Parathyroid adenoma (tissue), 2 donors: ENCODE results near the gene TMEM154.

Experiments
- H2AFZ ChIP-seq: fragments of 300-600 bp; sonication (generic); one replicate; pipeline ENCODE4 v1.7.0; 2017; ENCODE audit warnings: antibody characterized with exemption, mild to moderate bottlenecking
- H3K27ac ChIP-seq: fragments of 300-600 bp; sonication (generic); one replicate; pipeline ENCODE4 v1.7.0; 2017
- H3K27me3 ChIP-seq: fragments of 300-600 bp; sonication (generic); one replicate; pipeline ENCODE4 v1.7.0; 2017; ENCODE audit warnings: low read length; ENCODE audit not compliant: control insufficient read depth, insufficient read depth
- H3K36me3 ChIP-seq: fragments of 300-600 bp; sonication (generic); one replicate; pipeline ENCODE4 v1.7.0; 2017; ENCODE audit warnings: low read length; ENCODE audit not compliant: control insufficient read depth, insufficient read depth
- H3K4me1 ChIP-seq: fragments of 300-600 bp; sonication (generic); one replicate; pipeline ENCODE4 v1.7.0; 2017; ENCODE audit warnings: control low read depth
- H3K4me2 ChIP-seq: fragments of 300-600 bp; sonication (generic); one replicate; pipeline ENCODE4 v1.7.0; 2017; ENCODE audit warnings: low read length
- H3K4me3 ChIP-seq: fragments of 300-600 bp; sonication (generic); one replicate; pipeline ENCODE4 v1.7.0; 2017; ENCODE audit warnings: low read depth, low read length
- H3K79me2 ChIP-seq: fragments of 300-600 bp; sonication (generic); one replicate; pipeline ENCODE4 v1.7.0; 2017; ENCODE audit warnings: control low read depth
- H3K9ac ChIP-seq: fragments of 300-600 bp; sonication (generic); one replicate; pipeline ENCODE4 v1.7.0; 2017; ENCODE audit warnings: mild to moderate bottlenecking
- H3K9me3 ChIP-seq: fragments of 300-600 bp; sonication (generic); one replicate; pipeline ENCODE4 v1.7.0; 2017; ENCODE audit warnings: low read length; ENCODE audit not compliant: control insufficient read depth
- TF ChIP-seq, protein P1 (sequence below): fragments of 300-600 bp; sonication (generic); IDR thresholded peaks from one replicate; pipeline ENCODE4 v1.7.0; 2017; ENCODE audit warnings: antibody characterized with exemption, mild to moderate bottlenecking
- donor health status: primary hyperparathyroidism.

Gene TMEM154, protein sequence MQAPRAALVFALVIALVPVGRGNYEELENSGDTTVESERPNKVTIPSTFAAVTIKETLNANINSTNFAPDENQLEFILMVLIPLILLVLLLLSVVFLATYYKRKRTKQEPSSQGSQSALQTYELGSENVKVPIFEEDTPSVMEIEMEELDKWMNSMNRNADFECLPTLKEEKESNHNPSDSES

DNA sequence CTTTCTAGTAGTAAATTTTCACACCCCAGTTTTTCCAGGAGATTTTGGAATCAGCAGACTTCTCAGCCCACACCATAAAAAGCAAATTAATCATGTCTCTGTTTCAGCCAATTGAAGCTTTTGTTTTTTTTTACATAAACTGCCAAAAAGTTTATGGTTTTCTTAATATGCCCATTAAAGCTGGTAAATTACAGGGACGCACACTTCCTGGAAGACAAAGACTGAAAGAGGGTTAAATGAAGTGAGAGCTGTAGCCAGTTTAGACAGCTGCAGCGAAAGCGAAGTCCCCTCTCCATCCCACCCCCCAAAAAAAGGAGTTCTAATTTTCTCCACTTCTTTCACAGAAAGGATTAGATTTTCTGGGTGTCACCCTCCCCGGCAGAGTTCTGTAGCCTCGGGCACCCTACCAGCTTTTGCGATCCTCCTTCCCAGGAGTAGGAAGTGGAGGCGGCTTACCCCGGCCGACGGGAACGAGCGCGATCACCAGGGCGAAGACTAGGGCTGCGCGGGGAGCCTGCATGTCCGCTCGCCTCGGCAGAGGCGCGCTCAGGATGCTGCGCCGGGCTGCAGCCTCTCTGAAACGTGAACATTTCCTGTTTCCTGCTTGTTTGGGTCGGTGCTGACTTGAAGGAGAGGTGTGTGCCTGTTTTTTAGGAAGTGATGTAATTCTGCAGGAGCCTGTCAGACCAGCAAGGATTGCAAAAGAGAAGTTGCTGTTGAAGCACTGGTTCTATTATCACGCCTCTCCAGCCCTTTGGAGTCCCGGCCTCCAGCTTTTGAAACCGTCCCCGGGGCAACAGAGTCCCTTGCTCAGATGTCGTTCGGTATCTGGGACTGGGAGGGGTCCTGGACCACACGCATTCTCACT is at the start of gene TMEM154:
TSS of gene TMEM154 (minus strand) at position 584 of the 868 bp plus-strand sequence. CDS start at position 520, 64 bp downstream.
- Histone ChIP-seq H3K4me2 (peak within 1 kb of the TSS; percentile 26), H3K79me2 (no peaks in the 10 kb centered on the region), H3K27ac (no peak within 1 kb of the TSS), H3K4me1 (no peaks in the 10 kb centered on the region), H2AFZ (peak within 1 kb of the TSS; percentile 66), H3K4me3 (no peak within 1 kb of the TSS), H3K36me3 (no peaks in the 10 kb centered on the region), H3K9me3 (no peaks in the 10 kb centered on the region), H3K9ac (no peak within 1 kb of the TSS), H3K27me3 (no peaks in the 10 kb centered on the region)
- TF ChIP-seq, protein P1, sequence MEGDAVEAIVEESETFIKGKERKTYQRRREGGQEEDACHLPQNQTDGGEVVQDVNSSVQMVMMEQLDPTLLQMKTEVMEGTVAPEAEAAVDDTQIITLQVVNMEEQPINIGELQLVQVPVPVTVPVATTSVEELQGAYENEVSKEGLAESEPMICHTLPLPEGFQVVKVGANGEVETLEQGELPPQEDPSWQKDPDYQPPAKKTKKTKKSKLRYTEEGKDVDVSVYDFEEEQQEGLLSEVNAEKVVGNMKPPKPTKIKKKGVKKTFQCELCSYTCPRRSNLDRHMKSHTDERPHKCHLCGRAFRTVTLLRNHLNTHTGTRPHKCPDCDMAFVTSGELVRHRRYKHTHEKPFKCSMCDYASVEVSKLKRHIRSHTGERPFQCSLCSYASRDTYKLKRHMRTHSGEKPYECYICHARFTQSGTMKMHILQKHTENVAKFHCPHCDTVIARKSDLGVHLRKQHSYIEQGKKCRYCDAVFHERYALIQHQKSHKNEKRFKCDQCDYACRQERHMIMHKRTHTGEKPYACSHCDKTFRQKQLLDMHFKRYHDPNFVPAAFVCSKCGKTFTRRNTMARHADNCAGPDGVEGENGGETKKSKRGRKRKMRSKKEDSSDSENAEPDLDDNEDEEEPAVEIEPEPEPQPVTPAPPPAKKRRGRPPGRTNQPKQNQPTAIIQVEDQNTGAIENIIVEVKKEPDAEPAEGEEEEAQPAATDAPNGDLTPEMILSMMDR = no peak

DNA sequence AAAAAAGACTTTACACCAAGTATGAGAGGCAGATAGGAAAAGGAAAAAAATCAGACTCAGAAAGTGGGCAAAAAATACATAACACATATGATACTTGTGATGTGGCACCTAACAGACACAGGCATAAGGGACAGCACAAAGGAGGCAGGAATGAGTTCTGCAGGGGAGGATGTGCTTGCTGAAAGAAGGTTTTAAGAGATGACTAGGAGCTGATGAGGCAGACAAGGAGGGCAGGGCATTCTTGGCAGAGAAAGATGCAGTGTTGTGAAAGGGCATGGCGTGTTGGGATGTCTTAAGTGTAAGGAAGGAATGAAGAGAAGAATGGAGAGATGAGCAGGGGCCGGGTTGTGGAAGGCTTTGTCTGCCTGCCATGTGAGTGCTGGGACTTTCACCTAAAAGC is 49.7 kb upstream of the TMEM154 start:
- no peaks in the 10 kb centered on the region for H3K4me1 ChIP-seq
- no peak overlapping the region for H3K4me2 ChIP-seq
- no peaks in the 10 kb centered on the region for H3K9me3 ChIP-seq
- no peaks in the 10 kb centered on the region for H3K79me2 ChIP-seq
- TF ChIP-seq, protein P1 = no peak
- H3K27ac ChIP-seq = no peak overlapping the region
- H3K36me3 ChIP-seq = no peaks in the 10 kb centered on the region
- H3K27me3 ChIP-seq = no peaks in the 10 kb centered on the region
- no peak overlapping the region for H2AFZ ChIP-seq
- H3K4me3 ChIP-seq = no peak overlapping the region
- H3K9ac ChIP-seq = no peak overlapping the region

DNA sequence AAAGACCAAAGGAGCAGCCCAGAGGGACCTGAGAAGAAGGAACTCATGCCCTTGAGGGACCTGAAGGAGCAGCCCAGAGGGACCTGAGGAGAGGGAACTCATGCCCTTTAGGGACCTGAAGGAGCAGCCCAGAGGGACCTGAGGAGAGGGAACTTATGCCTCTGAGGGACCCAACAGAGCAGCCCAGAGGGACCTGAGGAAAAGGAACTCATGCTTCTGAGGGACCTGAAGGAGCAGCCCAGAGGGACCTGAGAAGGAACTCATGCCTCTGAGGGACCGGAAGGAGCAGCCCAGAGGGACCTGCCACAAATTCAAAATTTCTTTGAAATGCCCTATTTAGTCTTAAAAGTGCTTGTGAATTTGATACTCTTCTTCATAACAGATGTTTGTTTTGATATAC is 48.5 kb upstream of the TMEM154 start:
- Histone ChIP-seq H3K4me3 (no peak overlapping the region), H3K4me1 (no peaks in the 10 kb centered on the region), H2AFZ (no peak overlapping the region), H3K36me3 (no peaks in the 10 kb centered on the region), H3K79me2 (no peaks in the 10 kb centered on the region), H3K27me3 (no peaks in the 10 kb centered on the region), H3K4me2 (no peak overlapping the region), H3K9me3 (no peaks in the 10 kb centered on the region), H3K27ac (no peak overlapping the region), H3K9ac (no peak overlapping the region)
- TF ChIP-seq, protein P1 = no peak

DNA sequence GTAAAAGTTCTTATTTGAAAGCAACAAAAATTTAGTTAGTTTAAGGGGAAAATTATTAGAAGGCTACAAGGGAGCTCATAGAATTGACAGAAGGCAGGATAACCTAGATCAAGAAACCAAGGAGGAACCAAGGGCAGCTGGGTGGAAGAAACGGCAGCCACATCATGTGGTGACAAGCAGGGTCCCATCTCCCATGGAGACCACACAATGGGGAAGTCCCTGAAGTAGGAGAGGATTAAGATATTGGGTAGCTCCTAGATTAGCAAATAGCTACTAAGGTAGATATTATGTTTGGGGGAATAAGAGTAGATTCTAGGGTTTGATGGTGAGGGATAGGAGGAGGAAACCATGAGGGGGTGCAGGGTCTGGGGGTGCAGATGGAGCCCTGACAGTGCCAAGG is 48.0 kb upstream of the TMEM154 start:
- H3K4me2 ChIP-seq = no peak overlapping the region
- H3K4me1 ChIP-seq = no peaks in the 10 kb centered on the region
- TF ChIP-seq, protein P1 = no peak
- H3K9me3 ChIP-seq = no peaks in the 10 kb centered on the region
- H3K9ac ChIP-seq = no peak overlapping the region
- H3K27ac ChIP-seq = no peak overlapping the region
- no peak overlapping the region for H3K4me3 ChIP-seq
- no peak overlapping the region for H2AFZ ChIP-seq
- no peaks in the 10 kb centered on the region for H3K36me3 ChIP-seq
- no peaks in the 10 kb centered on the region for H3K27me3 ChIP-seq
- H3K79me2 ChIP-seq = no peaks in the 10 kb centered on the region
